Effector memory CD8-positive, alpha-beta T cell (primary cell): ENCODE results near the gene TEX264.
A peak's percentile ranks its signal among the peaks of the same experiment; 100 is the strongest.

ENCODE experiments used
- ATAC-seq: fragments of 150-1000 bp; cut with Tn5 transposase; replicated peaks from 2 replicates; pipeline ENCODE4 v1.10.0; 2021; ENCODE audit warnings: mild to moderate bottlenecking, moderate library complexity
- DNase-seq, 3 experiments: peaks; one replicate each; pipeline ENCODE4 v3.0.0; 2021
- H3K27ac Mint-ChIP-seq, 2 donors: one replicate each; pipeline ENCODE4 v1.8.0; 2022; ENCODE audit warnings: mild to moderate bottlenecking in 2 of 2, mixed read lengths in 2 of 2, moderate library complexity in 2 of 2
- H3K27me3 Mint-ChIP-seq, 2 donors: one replicate each; pipeline ENCODE4 v1.8.0; 2022; ENCODE audit warnings: mixed read lengths in 2 of 2
- H3K36me3 Mint-ChIP-seq: one replicate; pipeline ENCODE4 v1.8.0; 2022; ENCODE audit warnings: mild to moderate bottlenecking, moderate library complexity, mixed read lengths; ENCODE audit not compliant: insufficient read depth
- H3K4me1 Mint-ChIP-seq, 2 donors: one replicate each; pipeline ENCODE4 v1.8.0; 2022; ENCODE audit warnings: low read depth in 2 of 2, mixed read lengths in 2 of 2
- H3K4me3 Mint-ChIP-seq, 2 donors: one replicate each; pipeline ENCODE4 v1.8.0; 2022; ENCODE audit warnings: mild to moderate bottlenecking in 2 of 2, mixed read lengths in 2 of 2, moderate library complexity in 2 of 2
- H3K9me3 Mint-ChIP-seq, 2 donors: one replicate each; pipeline ENCODE4 v1.8.0; 2022; ENCODE audit warnings: mixed read lengths in 2 of 2

The TEX264 gene

DNA sequence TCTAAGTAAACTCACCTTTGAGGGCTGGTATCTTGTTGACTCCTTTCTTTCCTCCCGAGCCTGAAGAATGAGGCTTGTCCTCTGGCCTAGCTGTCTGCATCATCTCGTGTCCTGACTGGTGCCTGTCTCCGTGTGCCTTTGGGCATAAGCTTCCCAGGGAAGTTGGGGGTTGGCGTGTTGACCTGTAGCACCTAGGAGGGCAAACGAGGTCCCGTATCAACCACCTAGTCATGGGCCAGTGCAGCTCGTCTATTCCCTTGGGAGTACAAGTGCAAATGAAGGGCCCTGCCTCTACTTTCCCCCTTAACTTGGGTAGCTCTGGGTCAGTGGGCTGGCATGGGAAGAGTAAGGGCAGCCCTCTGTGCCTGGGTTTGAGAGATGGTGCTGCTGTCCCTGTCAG, 8.7 kb downstream of the TEX264 start:
- peaks cover 75 to 76% of the 10 kb centered on the region in 2 donors for H3K4me1 Mint-ChIP-seq
- DNase-seq: no peak
- ATAC-seq: no peak
- H3K4me3 Mint-ChIP-seq: peak overlapping the region in 1 of 2 donors; percentile 17
- H3K27me3 Mint-ChIP-seq: no peaks in the 10 kb centered on the region
- peak overlapping the region; percentile 32 to 36 for H3K27ac Mint-ChIP-seq
- no peaks in the 10 kb centered on the region for H3K9me3 Mint-ChIP-seq
- H3K36me3 Mint-ChIP-seq: peaks cover 11% of the 10 kb centered on the region

GRCh38 chr3:51680196-51680595, 9.1 kb downstream of the TEX264 start:
- no peak for DNase-seq
- Mint-ChIP-seq H3K4me1 (peaks cover 73 to 76% of the 10 kb centered on the region in 2 donors), H3K27ac (peak overlapping the region; percentile 32 to 36), H3K9me3 (no peaks in the 10 kb centered on the region), H3K36me3 (peaks cover 11% of the 10 kb centered on the region), H3K4me3 (no peak overlapping the region), H3K27me3 (no peaks in the 10 kb centered on the region)
- no peak for ATAC-seq

DNA sequence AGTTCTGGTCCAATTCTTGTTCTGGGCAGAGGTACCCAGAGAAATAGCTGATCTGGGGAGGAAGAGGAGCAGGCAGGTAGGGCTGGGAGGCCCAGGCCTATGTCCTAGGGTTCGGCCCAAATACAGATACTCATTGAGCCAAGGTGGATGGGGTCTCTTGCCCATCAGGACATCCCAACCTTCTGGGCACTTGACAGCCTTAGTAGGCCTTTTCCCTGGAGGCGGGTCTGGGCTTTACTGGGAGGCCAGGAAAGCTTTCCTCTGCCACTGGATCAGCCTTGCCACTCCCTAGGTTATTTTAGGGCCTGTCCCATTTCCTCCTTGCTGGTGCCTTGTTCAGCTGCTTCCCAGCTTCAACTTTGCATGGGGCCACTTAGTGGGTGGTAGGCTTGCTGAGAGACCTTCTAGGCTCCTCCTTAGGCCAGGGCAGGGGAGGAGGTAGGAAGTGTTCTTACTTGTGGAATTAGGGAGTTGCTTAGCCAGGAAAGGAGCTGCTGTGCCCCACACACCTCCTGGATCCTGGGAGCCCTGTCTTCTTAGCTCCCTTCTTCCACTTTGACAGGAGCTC, 9.7 kb downstream of the TEX264 start:
- DNase-seq (no peak), ATAC-seq (no peak)
- H3K4me3 Mint-ChIP-seq: peak overlapping the region; percentile 73 to 81
- H3K27ac Mint-ChIP-seq: peak overlapping the region; percentile 32 to 36
- peaks cover 6% of the 10 kb centered on the region for H3K36me3 Mint-ChIP-seq
- peaks cover 73 to 76% of the 10 kb centered on the region in 2 donors for H3K4me1 Mint-ChIP-seq
- H3K9me3 Mint-ChIP-seq: no peaks in the 10 kb centered on the region
- no peaks in the 10 kb centered on the region for H3K27me3 Mint-ChIP-seq

DNA sequence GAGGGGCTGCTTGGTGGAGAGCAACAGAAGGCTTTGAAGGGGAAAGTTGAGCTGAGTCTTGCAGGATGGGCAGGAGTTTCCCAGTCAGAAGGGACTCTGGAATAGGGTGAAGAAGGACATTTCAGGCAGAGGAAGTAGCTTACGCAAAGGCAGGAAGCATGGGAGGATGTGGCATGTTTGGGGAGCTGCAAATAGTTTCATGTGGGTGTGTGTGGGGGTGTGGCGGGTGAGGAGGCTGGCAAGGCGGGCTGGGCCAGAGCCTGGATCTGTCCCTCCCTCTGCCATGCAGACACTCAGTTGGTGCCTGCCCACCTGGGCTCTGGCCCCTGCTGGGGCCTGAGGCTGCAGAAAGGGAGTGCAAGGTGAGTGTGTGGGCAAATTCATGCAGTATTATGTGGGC, 10.4 kb downstream of the TEX264 start:
- peak overlapping the region; percentile 32 to 36 for H3K27ac Mint-ChIP-seq
- no peaks in the 10 kb centered on the region for H3K27me3 Mint-ChIP-seq
- H3K36me3 Mint-ChIP-seq: peaks cover 6% of the 10 kb centered on the region
- H3K4me1 Mint-ChIP-seq: peaks cover 73 to 76% of the 10 kb centered on the region in 2 donors
- H3K9me3 Mint-ChIP-seq: no peaks in the 10 kb centered on the region
- peak overlapping the region; percentile 73 to 81 for H3K4me3 Mint-ChIP-seq
- DNase-seq: peak; percentile 49 to 56 (median 50)
- peak; percentile 69 for ATAC-seq

DNA sequence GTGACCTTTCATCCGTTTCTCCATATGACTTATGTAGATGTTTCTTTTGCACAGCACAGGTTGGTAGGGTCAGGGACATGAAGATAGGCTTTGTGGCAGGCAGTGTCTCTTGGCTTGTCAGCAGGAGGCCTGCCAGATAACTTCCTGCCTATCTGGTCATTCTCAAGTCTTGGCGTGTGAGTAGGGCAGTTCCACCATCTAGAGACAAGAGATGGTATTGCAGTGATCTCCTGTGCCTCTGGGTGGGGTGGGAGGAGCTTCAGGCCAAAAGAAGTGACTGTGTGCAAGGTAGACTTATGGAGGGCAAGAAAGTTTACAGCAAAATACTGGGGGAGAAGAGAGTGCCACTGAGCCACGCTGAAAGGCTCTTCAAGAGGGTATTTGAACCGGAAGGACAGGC, 11.0 kb downstream of the TEX264 start:
- H3K4me1 Mint-ChIP-seq: peaks cover 78 to 82% of the 10 kb centered on the region in 2 donors
- peak overlapping the region; percentile 73 to 81 for H3K4me3 Mint-ChIP-seq
- DNase-seq: peak; percentile 76 to 82 (median 76)
- no peaks in the 10 kb centered on the region for H3K27me3 Mint-ChIP-seq
- H3K9me3 Mint-ChIP-seq: no peaks in the 10 kb centered on the region
- peak; percentile 72 for ATAC-seq
- H3K36me3 Mint-ChIP-seq: peaks cover 12% of the 10 kb centered on the region
- peak overlapping the region; percentile 32 to 36 for H3K27ac Mint-ChIP-seq

DNA sequence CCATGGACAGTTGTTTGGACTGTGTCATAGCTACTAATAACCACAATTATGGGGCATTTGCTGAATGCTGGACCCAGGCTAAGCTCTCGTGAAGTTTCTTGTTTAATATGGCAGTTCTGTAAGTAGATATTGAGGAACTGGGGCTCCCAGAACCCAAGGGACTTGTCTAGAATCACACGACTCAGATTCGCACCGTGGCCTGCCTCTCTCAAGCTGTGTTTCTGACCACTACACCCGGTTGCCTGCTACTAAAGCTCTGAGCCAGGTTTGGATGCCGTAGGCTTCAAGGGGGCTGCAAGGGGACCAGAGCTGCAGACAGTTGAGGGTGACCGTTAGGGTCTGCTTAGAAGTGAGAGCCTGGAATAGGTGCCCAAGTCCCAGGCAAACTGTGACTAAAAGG, 11.5 kb downstream of the TEX264 start:
- H3K4me1 Mint-ChIP-seq: peaks cover 80 to 84% of the 10 kb centered on the region in 2 donors
- H3K36me3 Mint-ChIP-seq: peaks cover 14% of the 10 kb centered on the region
- H3K27ac Mint-ChIP-seq: peak overlapping the region; percentile 32 to 65
- no peak for DNase-seq
- H3K9me3 Mint-ChIP-seq: no peaks in the 10 kb centered on the region
- no peak for ATAC-seq
- H3K4me3 Mint-ChIP-seq: peak overlapping the region; percentile 73 to 81
- H3K27me3 Mint-ChIP-seq: no peaks in the 10 kb centered on the region

- peak overlapping the region in 1 of 2 donors; percentile 65 for H3K27ac Mint-ChIP-seq
- ATAC-seq: no peak
- H3K4me3 Mint-ChIP-seq: no peak overlapping the region
Measured at GRCh38 chr3:51683566-51683965, 12.5 kb downstream of the TEX264 start.

DNA sequence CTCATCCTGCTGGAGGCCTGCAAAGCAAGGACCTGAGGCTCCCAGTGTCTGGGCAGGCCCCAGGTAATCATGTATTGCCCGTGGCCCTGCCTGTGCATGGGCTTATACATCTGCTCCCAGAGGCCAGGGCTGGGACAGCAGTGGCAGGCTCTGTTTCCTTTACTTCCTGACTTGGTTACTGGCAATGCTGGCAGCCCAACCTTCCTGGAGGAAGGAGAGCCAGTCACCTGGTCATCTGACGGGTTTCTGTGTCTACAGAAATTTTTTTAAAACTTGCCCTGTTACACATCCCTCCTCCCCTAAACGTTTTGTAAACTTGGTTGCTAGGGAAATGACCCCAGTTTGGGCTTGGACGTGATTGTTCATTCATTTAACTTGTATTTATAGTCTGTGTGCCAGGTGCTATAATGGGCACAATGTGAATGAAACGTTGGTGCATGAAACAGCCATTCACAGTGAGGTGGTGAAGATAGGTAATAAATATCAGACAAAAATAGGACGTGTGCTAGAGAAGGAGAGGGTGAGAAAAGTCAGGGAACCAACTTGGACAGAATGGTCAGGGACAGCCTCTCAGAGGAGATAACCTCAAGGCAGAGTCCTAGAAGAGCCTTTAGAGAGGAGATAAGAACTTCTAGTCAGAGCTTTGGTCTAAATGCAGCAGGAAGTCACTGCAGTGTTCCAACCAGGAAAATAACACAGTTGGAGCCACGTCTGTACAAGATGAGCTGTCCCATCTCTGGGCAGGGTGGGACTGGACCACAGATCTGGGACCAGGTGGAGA, 14.1 kb downstream of the TEX264 start:
- H3K27me3 Mint-ChIP-seq: no peaks in the 10 kb centered on the region

More at GRCh38 chr3:51683566-51683965, 12.5 kb downstream of the TEX264 start:
- no peaks in the 10 kb centered on the region for H3K9me3 Mint-ChIP-seq
- H3K27me3 Mint-ChIP-seq: no peaks in the 10 kb centered on the region
- DNase-seq: no peak
- peaks cover 80 to 84% of the 10 kb centered on the region in 2 donors for H3K4me1 Mint-ChIP-seq
- H3K36me3 Mint-ChIP-seq: peaks cover 19% of the 10 kb centered on the region

DNA sequence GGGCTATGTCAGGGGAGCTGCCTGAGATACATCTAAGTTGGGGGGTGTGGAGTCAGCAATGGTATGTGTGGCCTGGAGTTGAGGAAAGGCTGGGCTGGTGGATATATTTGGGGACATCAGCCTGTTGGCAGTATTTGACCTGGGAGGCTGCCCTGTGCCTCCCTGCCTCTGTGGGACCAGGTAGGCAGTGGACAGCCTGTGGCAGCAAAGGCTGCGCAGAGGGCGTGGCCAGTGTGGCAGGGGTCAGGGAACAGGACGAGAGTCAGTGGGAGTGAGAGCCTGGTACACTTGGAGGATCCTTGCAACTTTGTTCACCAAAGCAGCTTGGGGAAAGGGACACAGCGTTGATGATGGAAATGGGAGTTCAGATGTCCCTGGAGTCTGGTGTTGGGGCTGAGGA, 15.0 kb downstream of the TEX264 start:
- Mint-ChIP-seq H3K27me3 (no peaks in the 10 kb centered on the region), H3K27ac (peak overlapping the region; percentile 92 to 95), H3K36me3 (peaks cover 29% of the 10 kb centered on the region), H3K4me1 (peaks cover 68 to 79% of the 10 kb centered on the region in 2 donors), H3K9me3 (no peaks in the 10 kb centered on the region), H3K4me3 (peak overlapping the region; percentile 73 to 80)
- DNase-seq: no peak
- no peak for ATAC-seq

More for the DNA sequence above, 14.1 kb downstream of the TEX264 start:
- peaks cover 29% of the 10 kb centered on the region for H3K36me3 Mint-ChIP-seq
- ATAC-seq (no peak), DNase-seq (no peak)
- no peaks in the 10 kb centered on the region for H3K9me3 Mint-ChIP-seq
- H3K27ac Mint-ChIP-seq: peak overlapping the region; percentile 92 to 95
- peak overlapping the region; percentile 73 to 80 for H3K4me3 Mint-ChIP-seq
- peaks cover 76 to 82% of the 10 kb centered on the region in 2 donors for H3K4me1 Mint-ChIP-seq

GRCh38 chr3:51686512-51687215, 15.6 kb downstream of the TEX264 start:
- Mint-ChIP-seq H3K9me3 (no peaks in the 10 kb centered on the region), H3K27ac (peak overlapping the region; percentile 92 to 95), H3K27me3 (no peaks in the 10 kb centered on the region), H3K4me3 (peak overlapping the region; percentile 73 to 80), H3K36me3 (peaks cover 29% of the 10 kb centered on the region), H3K4me1 (peaks cover 62 to 73% of the 10 kb centered on the region in 2 donors)
- ATAC-seq (peak; percentile 90), DNase-seq (peak; percentile 71 to 79 (median 72))

DNA sequence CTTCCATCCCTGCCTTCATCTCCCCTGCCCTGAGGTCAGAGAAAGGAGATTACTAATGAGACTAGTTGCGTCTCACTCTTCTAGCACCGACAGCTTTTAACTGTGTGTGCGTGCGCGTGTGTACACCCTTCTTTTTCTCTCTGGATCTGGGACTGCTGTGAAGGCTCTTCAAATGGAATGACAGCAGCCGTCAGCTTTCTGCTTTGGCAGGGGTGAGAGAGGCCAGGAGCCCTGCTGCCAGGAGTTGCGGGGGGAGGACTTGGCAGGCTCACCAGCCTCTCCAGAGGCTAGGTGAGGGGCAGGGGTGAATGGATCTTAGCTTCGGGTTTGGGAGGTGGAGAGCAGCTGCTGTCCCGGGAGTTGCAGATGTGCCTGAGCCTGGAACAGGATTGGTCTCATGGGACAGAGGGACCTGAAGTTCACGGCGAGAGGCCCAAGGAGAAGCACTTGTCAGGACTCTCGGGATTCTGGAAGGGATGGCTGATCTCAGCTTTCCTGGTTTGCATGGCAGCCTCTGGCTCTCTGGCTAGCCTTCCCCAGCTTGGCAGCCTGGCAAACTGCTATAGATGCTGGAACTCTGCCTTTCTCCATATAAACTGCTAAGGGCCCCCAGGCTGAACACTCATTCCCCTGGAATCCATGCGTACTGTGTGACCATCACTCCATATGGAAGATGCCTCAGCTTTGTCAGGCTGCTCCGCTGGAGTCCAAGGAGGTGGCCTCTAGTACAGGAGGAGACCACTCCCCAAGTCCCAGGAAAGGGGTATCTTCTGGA, 16.6 kb downstream of the TEX264 start:
- H3K27me3 Mint-ChIP-seq: no peaks in the 10 kb centered on the region
- peaks cover 55 to 67% of the 10 kb centered on the region in 2 donors for H3K4me1 Mint-ChIP-seq
- DNase-seq (no peak), ATAC-seq (no peak)
- peak overlapping the region; percentile 73 to 80 for H3K4me3 Mint-ChIP-seq
- peak overlapping the region; percentile 92 to 95 for H3K27ac Mint-ChIP-seq
- peaks cover 29% of the 10 kb centered on the region for H3K36me3 Mint-ChIP-seq
- H3K9me3 Mint-ChIP-seq: no peaks in the 10 kb centered on the region

DNA sequence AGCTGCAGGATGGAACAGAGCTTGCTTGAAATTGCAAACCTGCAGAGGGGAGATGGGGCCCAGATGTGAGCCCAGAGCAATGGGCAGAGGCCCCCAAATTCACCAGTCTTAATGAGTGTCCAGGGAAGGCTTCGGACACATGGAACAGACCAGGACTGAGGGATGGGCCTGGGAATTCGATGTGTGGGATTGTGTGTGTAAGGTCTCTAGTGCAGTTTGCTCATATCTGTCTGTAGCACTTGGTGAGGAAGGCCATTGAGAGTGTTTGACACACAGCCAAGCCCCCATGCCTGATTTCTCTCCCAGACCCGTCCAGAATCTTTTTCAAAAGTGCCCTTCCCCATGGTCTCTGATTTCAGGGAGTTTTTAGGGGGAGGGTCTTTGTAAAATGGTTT, 17.2 kb downstream of the TEX264 start:
- Mint-ChIP-seq H3K9me3 (no peaks in the 10 kb centered on the region), H3K27ac (peak overlapping the region; percentile 92 to 95), H3K4me3 (peak overlapping the region; percentile 73 to 80), H3K4me1 (peaks cover 52 to 62% of the 10 kb centered on the region in 2 donors), H3K36me3 (peaks cover 32% of the 10 kb centered on the region), H3K27me3 (no peaks in the 10 kb centered on the region)
- DNase-seq (no peak), ATAC-seq (no peak)

DNA sequence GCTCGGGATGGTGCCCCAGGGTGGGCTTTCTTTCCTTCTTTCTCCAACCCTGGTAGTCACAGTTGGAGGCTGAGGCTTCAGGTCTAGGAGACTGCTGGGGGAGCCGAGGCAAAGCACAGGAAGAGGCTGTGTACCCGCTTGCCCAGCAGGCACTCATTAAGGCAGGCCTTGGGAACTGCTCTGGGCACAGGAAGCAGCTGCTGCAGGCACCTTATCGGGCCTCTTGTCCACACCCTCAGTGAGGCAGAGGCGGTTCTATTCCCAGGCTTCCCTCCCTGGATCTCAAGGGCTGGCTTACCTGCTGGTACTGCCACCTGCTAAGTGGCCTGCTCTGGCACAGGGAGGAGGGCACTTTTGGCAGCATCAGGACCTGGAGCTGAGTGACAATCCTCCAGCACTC, 20.0 kb downstream of the TEX264 start:
- peak overlapping the region in 1 of 2 donors; percentile 38 for H3K27ac Mint-ChIP-seq
- H3K4me1 Mint-ChIP-seq: peaks cover 39 to 47% of the 10 kb centered on the region in 2 donors
- no peaks in the 10 kb centered on the region for H3K27me3 Mint-ChIP-seq
- DNase-seq: no peak
- H3K4me3 Mint-ChIP-seq: no peak overlapping the region
- ATAC-seq: no peak
- peaks cover 35% of the 10 kb centered on the region for H3K36me3 Mint-ChIP-seq
- H3K9me3 Mint-ChIP-seq: no peaks in the 10 kb centered on the region
